ENCODE data around the gene ADPRM.

GRCh38 chr17:10681866-10682446 lies 15.4 kb upstream of the ADPRM start:
- TF ChIP-seq POLR2AphosphoS5 (IDR thresholded peaks at IDR 0.05; ENCODE audit: insufficient read depth, low read depth, low read length): no peak
- TF ChIP-seq, protein P1, sequence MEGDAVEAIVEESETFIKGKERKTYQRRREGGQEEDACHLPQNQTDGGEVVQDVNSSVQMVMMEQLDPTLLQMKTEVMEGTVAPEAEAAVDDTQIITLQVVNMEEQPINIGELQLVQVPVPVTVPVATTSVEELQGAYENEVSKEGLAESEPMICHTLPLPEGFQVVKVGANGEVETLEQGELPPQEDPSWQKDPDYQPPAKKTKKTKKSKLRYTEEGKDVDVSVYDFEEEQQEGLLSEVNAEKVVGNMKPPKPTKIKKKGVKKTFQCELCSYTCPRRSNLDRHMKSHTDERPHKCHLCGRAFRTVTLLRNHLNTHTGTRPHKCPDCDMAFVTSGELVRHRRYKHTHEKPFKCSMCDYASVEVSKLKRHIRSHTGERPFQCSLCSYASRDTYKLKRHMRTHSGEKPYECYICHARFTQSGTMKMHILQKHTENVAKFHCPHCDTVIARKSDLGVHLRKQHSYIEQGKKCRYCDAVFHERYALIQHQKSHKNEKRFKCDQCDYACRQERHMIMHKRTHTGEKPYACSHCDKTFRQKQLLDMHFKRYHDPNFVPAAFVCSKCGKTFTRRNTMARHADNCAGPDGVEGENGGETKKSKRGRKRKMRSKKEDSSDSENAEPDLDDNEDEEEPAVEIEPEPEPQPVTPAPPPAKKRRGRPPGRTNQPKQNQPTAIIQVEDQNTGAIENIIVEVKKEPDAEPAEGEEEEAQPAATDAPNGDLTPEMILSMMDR (IDR thresholded peaks at IDR 0.05; ENCODE audit: extremely low read depth in 1 of 2, insufficient read depth in 1 of 2, low read depth in 1 of 2, low read length in 2 of 2): no peak
- TF ChIP-seq JUN (IDR thresholded peaks at IDR 0.05; ENCODE audit: borderline replicate concordance, insufficient read depth, insufficient read length, low read depth): no peak
- TF ChIP-seq FOS (IDR thresholded peaks at IDR 0.05; ENCODE audit: borderline replicate concordance, insufficient read depth, low read length): no peak
- TF ChIP-seq EZH2 (IDR thresholded peaks at IDR 0.05; ENCODE audit: borderline replicate concordance, low read depth, low read length, severe bottlenecking): no peak

All from endothelial cell of umbilical vein (primary cell).